ENCODE data around the gene PPP1R12C.
"Not testable (repeated sequence)": the region's sequence is repeated elsewhere in the genome, so short reads cannot be mapped to it uniquely, and the experiment has no call there.

The PPP1R12C gene

DNA sequence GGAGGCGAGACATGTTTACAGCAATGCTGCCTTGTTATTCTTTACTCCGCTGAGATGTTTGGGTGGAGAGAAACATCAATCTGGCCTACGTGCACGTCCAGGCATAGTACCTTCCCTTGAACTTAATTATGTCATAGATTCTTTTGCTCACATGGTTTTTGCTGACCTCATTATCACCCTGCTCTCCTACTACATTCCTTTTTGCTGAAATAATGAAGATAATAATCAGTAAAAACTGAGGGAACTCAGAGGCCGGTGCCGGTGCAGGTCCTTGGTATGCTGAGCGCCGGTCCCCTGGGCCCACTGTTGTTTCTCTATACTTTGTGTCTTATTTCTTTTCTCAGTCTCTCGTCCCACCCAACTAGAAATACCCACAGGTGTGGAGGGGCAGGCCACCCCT, 57.1 kb downstream of the PPP1R12C start:
- H3K4me3 ChIP-seq (ENCODE audit: low read length); DNase-seq (ENCODE audit: low read depth, low spot score): not testable (repeated sequence)

DNA sequence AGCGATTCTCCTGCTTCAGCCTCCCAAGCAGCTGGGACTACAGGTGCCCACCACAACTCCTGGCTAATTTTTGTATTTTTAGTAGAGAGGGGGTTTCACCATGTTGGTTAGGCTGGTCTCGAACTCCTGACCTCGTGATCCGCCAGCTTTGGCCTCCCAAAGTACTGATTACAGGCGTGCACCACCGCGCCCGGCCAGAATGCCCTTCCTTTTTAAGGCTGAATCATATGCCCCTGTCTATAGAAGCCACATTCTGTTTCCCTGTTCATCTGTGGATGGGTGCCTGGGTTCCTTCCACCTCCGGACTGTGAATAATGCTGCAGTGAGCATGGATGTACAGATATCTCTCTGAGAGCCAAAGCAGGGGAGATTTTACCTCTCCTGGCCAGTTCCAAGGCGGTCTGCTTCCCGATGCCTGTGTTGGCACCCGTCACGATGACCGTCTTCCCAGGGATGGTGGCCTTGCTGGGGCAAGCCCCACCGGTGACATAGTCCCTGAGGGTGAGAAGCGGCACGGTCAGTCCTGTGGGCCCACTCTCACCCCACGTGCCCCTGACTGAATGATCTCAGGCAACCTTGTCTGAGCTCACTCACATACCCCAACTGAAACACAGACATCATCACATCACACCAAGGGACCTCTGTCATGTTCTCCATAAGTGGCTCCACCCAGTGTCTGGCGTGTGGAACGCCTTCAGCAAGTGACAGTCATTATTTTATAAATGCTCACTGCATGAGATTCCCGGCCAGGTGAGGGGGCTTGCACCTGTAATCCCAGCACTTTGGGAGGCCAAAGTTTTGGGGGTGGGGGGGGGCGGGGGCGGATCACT, 58.4 kb downstream of the PPP1R12C start:
- no peak overlapping the region for H3K4me3 ChIP-seq (ENCODE audit: low read length)
- peak; percentile 19 for DNase-seq (ENCODE audit: low read depth, low spot score)

DNA sequence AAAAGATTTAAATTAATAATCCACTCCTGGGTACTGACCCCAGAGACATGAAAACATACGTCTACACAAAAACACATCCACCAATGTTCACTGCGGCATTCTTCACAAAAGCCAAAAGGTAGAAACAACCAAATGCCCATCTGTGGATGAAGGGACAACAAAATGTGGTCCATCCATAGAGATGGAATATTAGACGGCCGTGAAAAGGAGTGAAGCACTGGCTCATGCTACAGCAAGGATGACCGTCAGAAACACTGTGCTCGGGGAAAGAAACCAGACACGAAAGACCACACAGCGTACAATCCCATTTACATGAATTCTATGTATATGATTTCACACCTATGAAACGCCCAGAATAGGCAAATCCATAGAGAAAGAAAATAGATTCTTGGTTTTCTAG, 60.6 kb downstream of the PPP1R12C start:
- no peak overlapping the region for H3K4me3 ChIP-seq (ENCODE audit: low read length)
- DNase-seq (ENCODE audit: low read depth, low spot score) = no peak

DNA sequence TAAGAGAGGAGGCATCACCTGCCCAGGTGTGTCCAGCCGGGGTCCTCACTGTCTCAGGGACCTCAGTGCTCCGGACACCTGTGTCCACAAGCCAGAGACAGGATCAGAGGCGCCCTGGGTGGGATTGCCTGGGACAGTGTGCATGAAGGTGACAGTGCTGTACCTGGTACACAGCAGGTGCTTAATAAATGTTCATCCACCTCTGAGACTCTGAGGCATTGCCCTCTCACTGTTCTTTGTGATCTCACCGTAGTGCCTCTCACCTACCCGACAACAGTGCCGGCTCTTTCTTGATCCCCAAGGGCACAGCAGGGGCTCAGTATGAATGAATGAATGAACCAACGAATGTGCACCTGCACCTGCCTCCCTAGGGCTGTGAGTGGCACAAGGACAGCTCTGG, 63.7 kb downstream of the PPP1R12C start:
- no peak overlapping the region for H3K4me3 ChIP-seq (ENCODE audit: low read length)
- no peak for DNase-seq (ENCODE audit: low read depth, low spot score)

DNA sequence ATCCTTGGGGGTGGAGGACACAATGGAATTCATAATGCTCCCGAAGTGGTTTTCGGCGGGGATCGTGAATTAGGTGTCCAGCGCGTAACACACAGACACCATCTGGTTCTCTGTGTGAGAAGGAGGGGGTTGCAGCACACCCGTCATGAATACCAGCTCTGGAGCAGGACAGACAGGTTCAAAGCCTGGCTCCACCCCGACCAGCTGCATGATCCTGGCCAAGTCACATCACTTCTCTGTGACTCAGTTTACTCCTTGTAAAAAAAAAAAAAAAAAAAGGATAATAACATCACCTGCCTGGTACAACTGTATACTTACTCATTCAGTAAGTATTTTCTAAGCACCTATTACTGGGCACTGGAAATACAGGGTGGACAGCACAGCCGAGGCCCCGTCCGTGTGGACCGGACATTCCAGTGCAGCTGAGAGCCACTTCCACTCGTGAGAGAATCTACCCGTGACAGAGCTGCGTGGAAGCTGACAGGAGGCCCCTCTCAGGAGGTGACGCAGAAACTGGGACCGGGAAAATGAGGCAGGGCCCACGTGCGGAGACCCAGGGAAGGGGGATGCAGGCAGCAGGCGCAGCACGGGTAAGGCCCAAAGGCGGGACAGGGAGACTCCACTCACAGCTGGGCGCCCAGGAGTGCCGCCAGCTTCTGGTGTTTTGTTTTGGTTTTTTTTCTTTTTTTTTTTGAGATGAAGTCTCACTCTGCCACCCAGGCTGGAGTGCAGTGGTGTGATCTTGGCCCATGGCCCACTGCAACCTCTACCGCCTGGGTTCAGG, 66.5 kb downstream of the PPP1R12C start:
- H3K4me3 ChIP-seq (ENCODE audit: low read length) = no peak overlapping the region
- no peak for DNase-seq (ENCODE audit: low read depth, low spot score)

DNA sequence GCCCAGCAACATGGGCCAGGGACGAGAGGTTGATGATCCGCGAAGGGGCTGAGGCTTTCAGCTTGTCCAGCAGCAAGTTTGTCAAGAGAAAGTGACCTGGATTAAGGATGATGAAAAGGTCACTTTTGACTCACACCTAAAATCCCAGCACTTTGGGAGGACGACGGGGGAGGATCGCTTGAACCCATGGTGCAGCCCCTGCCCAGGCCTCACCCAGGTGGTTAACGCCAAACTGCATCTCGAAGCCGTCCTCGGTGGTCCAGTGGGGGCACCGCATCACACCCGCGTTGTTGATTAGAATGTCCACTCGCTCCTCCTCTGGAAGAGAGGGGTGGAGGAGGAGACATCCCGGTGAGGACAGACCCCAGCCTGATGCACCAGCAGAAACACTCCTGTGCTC, 69.0 kb downstream of the PPP1R12C start:
- H3K4me3 ChIP-seq (ENCODE audit: low read length) = no peak overlapping the region
- no peak for DNase-seq (ENCODE audit: low read depth, low spot score)

DNA sequence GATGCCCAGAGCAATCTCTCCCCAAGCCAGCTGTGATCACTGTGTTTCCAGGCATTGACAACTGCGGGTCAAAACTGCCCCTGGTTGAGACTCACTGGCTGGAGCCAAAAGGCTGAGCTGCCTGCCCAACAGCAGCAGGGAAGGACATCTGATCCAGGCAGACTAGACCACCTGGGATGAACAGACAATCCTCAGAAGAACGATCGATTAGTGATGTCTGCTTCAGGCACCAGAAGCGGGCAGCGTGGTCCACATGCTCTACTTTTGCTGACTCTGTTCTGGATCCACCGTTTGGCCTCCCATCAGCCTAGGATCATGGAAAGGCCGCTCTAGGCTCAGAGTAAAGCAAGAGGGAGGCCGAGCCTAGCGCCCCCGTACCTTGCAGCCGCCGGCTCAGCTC, 69.5 kb downstream of the PPP1R12C start:
- H3K4me3 ChIP-seq (ENCODE audit: low read length) = no peak overlapping the region
- DNase-seq (ENCODE audit: low read depth, low spot score) = no peak

DNA sequence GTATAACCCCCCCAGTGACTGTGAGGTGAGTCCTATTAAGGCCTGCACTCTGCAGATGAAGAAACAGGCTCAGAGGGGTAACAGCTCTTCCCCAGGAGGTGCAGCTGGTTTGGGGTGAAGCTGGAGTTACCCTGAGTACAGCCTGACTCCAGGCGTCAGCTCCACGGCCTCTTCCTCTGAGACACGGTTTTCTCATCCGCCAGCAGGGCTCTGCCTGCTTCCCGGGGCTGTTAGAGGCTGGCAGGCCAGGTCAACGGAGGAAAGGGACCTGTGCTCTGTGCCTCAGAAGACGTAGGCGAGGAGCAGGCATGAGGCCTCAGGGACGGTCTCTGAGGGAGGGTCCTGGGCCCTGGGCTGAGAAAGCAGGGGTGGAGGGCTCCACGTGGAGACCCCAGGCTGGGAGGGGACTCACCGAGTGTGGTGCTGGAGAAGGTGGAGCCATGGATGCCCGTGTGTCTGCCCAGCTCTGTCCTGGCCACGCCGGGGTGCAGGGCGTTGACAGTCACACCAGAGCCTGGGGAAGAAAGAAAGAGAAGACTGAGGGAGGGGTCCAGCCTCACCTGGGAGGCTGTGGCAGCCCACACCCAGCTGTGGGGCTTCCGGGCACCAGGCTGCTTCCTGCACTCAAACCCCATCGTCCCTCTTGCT, 70.3 kb downstream of the PPP1R12C start:
- DNase-seq (ENCODE audit: low read depth, low spot score) = no peak
- no peak overlapping the region for H3K4me3 ChIP-seq (ENCODE audit: low read length)

DNA sequence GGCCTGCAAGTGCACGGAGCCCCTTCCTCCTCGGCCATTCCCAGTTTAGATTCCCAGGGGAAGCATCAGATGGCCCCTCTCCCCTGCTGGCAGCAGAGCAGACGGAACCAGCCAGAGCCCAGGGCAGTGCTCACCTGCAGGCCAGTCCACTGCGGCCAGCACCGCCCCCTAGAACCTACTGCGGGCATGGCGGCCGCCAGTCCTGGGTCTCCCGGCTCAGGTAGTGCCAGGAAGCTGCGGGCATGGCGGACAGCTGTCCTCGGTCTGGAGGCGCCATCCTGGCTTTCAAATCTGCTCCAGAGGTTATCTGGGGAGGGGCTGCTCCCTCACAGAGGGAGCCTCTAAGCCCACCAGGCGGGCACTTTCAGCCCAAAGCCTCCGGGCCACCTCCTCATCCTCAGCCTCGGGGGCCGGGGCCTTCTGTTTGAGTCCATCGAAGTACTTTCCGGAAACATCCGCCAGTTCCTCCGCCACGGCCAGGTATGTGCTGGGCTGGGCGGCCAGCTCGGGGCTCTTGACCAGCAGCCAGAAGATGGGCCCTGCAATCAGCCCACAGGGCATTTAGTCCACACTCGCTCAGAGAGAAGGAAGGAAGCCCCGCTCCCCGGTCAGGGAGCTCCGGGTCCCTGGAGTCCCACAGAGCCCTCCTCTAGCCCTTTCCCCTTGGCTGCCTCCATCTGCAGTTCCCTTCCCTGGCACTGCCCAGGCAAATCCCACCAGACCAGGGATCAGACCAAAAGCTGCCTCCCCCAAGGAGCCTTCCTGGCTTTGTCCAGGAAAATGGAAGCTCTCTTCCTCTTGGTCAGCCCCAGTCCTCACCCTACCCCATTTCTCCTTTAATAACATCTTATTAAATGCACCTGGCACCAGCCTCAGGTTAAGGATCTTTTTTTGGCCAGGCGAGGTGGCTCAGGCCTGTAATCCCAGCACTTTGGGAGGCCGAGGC, 72.4 kb downstream of the PPP1R12C start:
- no peak overlapping the region for H3K4me3 ChIP-seq (ENCODE audit: low read length)
- DNase-seq (ENCODE audit: low read depth, low spot score) = no peak

DNA sequence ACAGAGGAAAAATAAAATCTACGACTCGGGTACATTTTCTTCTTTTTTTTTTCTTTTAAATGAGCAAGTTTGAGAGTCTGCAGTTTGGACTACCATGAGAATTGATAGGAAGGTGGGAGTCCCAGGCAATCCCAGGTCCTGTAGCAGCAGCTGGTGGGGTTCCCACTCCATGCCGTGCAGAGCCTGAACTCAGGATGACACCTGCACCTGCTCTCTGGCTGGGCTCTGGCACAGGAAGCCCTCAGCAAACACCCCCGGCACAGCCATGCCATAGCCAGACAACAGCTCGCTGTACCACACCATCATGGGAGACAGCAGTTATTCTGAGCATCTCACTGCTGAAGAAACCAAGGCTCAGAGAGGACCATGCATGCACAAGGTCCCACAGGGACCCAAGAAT, 73.2 kb downstream of the PPP1R12C start:
- H3K4me3 ChIP-seq (ENCODE audit: low read length) = no peak overlapping the region
- DNase-seq (ENCODE audit: low read depth, low spot score) = no peak

DNA sequence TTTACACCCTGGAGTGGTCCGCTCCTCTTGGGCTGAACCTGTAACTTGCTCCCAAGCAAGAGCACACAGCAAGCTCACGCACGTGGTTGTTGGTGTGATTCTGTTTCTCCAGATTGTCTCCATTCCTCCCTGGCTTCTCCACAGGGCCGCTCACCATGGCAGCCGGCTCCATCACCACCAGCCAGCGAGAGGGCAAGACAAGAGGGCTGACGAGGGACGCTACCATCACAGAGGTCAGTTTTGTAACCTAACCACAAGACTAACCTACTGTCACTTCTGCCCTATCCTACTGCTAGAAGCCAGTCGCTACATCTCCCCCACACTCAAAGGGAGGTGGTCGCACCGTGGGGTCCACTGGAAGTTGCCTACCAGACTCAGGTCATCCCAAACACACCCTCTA, 74.7 kb downstream of the PPP1R12C start:
- no peak overlapping the region for H3K4me3 ChIP-seq (ENCODE audit: low read length)
- DNase-seq (ENCODE audit: low read depth, low spot score) = no peak

DNA sequence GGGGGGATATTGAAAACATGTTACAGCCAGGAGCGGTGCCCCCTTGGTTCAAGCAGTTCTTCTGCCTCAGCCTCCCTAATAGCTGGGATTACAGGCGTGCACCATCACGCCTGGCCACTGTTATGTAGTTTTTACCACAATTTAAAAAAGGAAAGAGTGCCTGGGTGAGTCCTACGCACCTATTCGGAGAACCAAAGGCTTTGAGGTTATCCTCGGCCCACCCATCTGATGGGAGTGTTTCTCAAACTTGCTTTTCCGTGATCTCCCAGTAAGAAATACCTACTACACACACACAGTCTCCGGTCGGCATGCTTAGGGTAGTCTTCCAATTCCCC, 75.1 kb downstream of the PPP1R12C start:
- H3K4me3 ChIP-seq (ENCODE audit: low read length) = no peak overlapping the region; the same call in 1 of the 2 replicates
- DNase-seq (ENCODE audit: low read depth, low spot score) = no peak

DNA sequence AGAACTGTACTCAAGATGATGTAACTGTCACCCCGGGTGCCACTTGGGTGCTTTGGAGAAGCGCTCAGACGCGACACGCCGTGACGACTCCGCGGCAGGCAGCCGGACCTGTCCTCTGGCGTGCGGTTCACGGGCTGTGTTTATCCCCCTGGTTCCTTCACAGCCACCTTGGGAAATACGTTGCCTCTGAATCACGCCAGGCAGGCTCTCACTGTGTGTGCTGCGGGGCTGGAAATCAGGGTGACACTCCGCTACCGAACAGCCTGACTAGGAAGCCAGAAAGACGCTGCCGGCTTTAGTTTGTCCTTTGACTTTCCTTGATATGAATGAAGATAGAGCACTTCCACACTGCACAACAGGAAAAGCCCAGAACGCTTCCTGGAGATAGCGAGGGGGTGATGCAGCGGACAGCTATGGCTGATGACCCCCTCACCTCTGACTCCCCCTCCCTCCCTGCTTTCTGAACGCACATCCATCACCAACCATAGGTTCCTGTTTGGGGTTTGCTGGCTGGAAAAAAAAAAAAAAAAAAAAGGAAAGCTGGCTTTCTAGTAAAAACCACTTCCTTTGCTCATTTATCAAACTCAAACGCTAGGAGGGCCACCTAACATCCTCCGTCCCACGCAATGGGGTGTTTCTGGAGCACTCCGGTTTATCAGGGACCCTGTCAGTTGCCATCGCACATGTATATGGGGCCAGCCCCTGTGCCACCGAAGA, 75.7 kb downstream of the PPP1R12C start:
- H3K4me3 ChIP-seq (ENCODE audit: low read length) = no peak overlapping the region; the same call in 1 of the 2 replicates
- DNase-seq (ENCODE audit: low read depth, low spot score) = peak; percentile 67

DNA sequence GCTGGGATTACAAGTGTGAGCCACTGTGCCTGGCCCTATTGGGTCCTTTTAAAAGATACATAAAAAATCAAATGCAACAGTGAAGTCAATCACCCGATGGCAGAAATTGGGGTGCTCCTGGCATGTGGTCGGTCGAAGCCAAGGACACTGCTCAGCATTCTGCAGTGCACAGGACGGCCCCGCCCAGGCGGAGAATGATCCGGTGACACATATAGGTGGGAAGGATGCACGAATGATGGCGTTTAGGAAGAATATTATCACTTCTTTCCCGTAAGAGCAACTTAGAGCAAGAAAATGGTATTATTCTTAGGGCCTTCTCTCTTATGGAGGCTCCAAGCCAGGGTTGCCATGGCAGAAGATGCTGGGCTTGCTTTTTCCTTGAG, 76.2 kb downstream of the PPP1R12C start:
- DNase-seq (ENCODE audit: low read depth, low spot score) = no peak
- no peak overlapping the region for H3K4me3 ChIP-seq (ENCODE audit: low read length)
